ENCODE results near the gene PCDHB1.

- TF ChIP-seq CTCF (IDR thresholded peaks at IDR 0.05) (no peak), POLR2A (IDR thresholded peaks at IDR 0.05; ENCODE audit: low read length) (no peak), USF2 (IDR thresholded peaks at IDR 0.05) (no peak), RAD21 (conservative IDR thresholded peaks at IDR 0.05 in 1 of 2, IDR thresholded peaks at IDR 0.05 in 1 of 2) (no peak), BCL3 (IDR thresholded peaks at IDR 0.05) (no peak), JUNB (IDR thresholded peaks at IDR 0.05) (no peak)
Observed at GRCh38 chr5:141051521-141051866, 320 bp downstream of the PCDHB1 start.

Measured in A549 (cell line).